ENCODE results near the gene FBXO27. TPM values are rescaled to one million over a fixed set of nuclear protein-coding genes. Genes with fewer than 3 reads are reported as not detected.

FBXO27 gene
- total and polyA plus RNA-seq, 2 experiments from 2014 or later: 6.2 to 13.7 TPM

- Histone ChIP-seq H3K27ac (ENCODE audit: low read depth) (no peak overlapping the region), H4K20me1 (replicated peaks; ENCODE audit: insufficient read depth) (no peaks in the 10 kb centered on the region), H3K27me3 (ENCODE audit: insufficient read depth) (no peaks in the 10 kb centered on the region), H3F3A (replicated peaks; ENCODE audit: low read depth) (no peaks in the 10 kb centered on the region), H3K4me1 (ENCODE audit: insufficient read depth) (peaks cover 14% of the 10 kb centered on the region), H3K9me2 (ENCODE audit: insufficient read depth) (no peaks in the 10 kb centered on the region), H3K4me2 (no peak overlapping the region), H3K36me3 (ENCODE audit: insufficient read depth) (no peaks in the 10 kb centered on the region), H3K79me2 (replicated peaks; ENCODE audit: insufficient read depth) (no peaks in the 10 kb centered on the region), H3K4me3 (no peak overlapping the region), H2AFZ (no peak overlapping the region)
- TF ChIP-seq EZH2phosphoT487 (IDR thresholded peaks at IDR 0.05; ENCODE audit: unreplicated experiment): no peak
- TF ChIP-seq, protein P1, sequence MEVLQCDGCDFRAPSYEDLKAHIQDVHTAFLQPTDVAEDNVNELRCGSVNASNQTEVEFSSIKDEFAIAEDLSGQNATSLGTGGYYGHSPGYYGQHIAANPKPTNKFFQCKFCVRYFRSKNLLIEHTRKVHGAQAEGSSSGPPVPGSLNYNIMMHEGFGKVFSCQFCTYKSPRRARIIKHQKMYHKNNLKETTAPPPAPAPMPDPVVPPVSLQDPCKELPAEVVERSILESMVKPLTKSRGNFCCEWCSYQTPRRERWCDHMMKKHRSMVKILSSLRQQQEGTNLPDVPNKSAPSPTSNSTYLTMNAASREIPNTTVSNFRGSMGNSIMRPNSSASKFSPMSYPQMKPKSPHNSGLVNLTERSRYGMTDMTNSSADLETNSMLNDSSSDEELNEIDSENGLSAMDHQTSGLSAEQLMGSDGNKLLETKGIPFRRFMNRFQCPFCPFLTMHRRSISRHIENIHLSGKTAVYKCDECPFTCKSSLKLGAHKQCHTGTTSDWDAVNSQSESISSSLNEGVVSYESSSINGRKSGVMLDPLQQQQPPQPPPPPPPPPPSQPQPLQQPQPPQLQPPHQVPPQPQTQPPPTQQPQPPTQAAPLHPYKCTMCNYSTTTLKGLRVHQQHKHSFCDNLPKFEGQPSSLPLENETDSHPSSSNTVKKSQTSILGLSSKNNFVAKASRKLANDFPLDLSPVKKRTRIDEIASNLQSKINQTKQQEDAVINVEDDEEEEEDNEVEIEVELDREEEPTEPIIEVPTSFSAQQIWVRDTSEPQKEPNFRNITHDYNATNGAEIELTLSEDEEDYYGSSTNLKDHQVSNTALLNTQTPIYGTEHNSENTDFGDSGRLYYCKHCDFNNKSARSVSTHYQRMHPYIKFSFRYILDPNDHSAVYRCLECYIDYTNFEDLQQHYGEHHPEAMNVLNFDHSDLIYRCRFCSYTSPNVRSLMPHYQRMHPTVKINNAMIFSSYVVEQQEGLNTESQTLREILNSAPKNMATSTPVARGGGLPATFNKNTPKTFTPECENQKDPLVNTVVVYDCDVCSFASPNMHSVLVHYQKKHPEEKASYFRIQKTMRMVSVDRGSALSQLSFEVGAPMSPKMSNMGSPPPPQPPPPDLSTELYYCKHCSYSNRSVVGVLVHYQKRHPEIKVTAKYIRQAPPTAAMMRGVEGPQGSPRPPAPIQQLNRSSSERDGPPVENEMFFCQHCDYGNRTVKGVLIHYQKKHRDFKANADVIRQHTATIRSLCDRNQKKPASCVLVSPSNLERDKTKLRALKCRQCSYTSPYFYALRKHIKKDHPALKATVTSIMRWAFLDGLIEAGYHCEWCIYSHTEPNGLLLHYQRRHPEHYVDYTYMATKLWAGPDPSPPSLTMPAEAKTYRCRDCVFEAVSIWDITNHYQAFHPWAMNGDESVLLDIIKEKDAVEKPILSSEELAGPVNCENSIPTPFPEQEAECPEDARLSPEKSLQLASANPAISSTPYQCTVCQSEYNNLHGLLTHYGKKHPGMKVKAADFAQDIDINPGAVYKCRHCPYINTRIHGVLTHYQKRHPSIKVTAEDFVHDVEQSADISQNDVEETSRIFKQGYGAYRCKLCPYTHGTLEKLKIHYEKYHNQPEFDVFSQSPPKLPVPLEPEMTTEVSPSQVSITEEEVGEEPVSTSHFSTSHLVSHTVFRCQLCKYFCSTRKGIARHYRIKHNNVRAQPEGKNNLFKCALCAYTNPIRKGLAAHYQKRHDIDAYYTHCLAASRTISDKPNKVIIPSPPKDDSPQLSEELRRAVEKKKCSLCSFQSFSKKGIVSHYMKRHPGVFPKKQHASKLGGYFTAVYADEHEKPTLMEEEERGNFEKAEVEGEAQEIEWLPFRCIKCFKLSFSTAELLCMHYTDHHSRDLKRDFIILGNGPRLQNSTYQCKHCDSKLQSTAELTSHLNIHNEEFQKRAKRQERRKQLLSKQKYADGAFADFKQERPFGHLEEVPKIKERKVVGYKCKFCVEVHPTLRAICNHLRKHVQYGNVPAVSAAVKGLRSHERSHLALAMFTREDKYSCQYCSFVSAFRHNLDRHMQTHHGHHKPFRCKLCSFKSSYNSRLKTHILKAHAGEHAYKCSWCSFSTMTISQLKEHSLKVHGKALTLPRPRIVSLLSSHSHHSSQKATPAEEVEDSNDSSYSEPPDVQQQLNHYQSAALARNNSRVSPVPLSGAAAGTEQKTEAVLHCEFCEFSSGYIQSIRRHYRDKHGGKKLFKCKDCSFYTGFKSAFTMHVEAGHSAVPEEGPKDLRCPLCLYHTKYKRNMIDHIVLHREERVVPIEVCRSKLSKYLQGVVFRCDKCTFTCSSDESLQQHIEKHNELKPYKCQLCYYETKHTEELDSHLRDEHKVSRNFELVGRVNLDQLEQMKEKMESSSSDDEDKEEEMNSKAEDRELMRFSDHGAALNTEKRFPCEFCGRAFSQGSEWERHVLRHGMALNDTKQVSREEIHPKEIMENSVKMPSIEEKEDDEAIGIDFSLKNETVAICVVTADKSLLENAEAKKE (CRISPR knock-in tag; IDR thresholded peaks at IDR 0.05): no peak
- no peak for TF ChIP-seq STAT1 (IDR thresholded peaks at IDR 0.05; ENCODE audit: unreplicated experiment)
- TF ChIP-seq, protein P2, sequence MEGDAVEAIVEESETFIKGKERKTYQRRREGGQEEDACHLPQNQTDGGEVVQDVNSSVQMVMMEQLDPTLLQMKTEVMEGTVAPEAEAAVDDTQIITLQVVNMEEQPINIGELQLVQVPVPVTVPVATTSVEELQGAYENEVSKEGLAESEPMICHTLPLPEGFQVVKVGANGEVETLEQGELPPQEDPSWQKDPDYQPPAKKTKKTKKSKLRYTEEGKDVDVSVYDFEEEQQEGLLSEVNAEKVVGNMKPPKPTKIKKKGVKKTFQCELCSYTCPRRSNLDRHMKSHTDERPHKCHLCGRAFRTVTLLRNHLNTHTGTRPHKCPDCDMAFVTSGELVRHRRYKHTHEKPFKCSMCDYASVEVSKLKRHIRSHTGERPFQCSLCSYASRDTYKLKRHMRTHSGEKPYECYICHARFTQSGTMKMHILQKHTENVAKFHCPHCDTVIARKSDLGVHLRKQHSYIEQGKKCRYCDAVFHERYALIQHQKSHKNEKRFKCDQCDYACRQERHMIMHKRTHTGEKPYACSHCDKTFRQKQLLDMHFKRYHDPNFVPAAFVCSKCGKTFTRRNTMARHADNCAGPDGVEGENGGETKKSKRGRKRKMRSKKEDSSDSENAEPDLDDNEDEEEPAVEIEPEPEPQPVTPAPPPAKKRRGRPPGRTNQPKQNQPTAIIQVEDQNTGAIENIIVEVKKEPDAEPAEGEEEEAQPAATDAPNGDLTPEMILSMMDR (conservative IDR thresholded peaks at IDR 0.05; ENCODE audit: low read depth in 2 of 2): no peak
- TF ChIP-seq ETS1 (IDR thresholded peaks at IDR 0.05): no peak
- no peak for TF ChIP-seq ZNF114 (CRISPR knock-in tag; IDR thresholded peaks at IDR 0.05)
- no peak for TF ChIP-seq JUNB (IDR thresholded peaks at IDR 0.05; ENCODE audit: unreplicated experiment)
- TF ChIP-seq CREB1 (CRISPR knock-in tag; IDR thresholded peaks at IDR 0.05; ENCODE audit: low read depth): no peak
- TF ChIP-seq NANOG (IDR thresholded peaks at IDR 0.05; ENCODE audit: borderline replicate concordance): no peak
- no peak for TF ChIP-seq EZH2 (IDR thresholded peaks at IDR 0.05; ENCODE audit: low read depth, unreplicated experiment)
- TF ChIP-seq ZNF331 (CRISPR knock-in tag; IDR thresholded peaks at IDR 0.05; ENCODE audit: low read depth): no peak
- TF ChIP-seq REST (IDR thresholded peaks at IDR 0.05; ENCODE audit: unreplicated experiment): no peak
- no peak for TF ChIP-seq POLR2AphosphoS5 (IDR thresholded peaks at IDR 0.05; ENCODE audit: low read depth)
- Mint-ChIP-seq H3K36me3 (ENCODE audit: low read depth) (no peaks in the 10 kb centered on the region), H3K27me3 (ENCODE audit: insufficient read depth, low read depth, poor library complexity) (no peaks in the 10 kb centered on the region), H3K4me3 (no peak overlapping the region), H3K27ac (no peak overlapping the region), H3K4me1 (peaks cover 15% of the 10 kb centered on the region; the same call in 2 of the 3 replicates), H3K9me3 (peaks cover 4% of the 10 kb centered on the region; the same call in 2 of the 3 replicates)
- DNase-seq (ENCODE audit: low spot score): no peak
- no peak for ATAC-seq
These were observed 4.2 kb upstream of the FBXO27 start for GRCh38 chr19:39036581-39036980.

Data from GM23338 (cell line).